Natural killer cell (primary cell): Measurements from ENCODE around the gene ITGB5. TPM values are rescaled to one million over a fixed set of nuclear protein-coding genes. Genes with fewer than 3 reads are reported as not detected.

Experiments
- ATAC-seq, 3 donors: fragments of 150-1000 bp in 2 of 3; fragments of 200-7000 bp in 1 of 3; cut with Tn5 transposase; 1 replicate in 1 of 3; 2 replicates in 2 of 3; pipeline ENCODE4 v1.10.0; 2021; ENCODE audit warnings: mild to moderate bottlenecking in 2 of 3, moderate library complexity in 2 of 3
- DNase-seq, 2 donors: peaks; one replicate each; pipeline versions ENCODE4 v3.0.0 to v3.0.0-alpha.2; 2013 to 2021; ENCODE audit warnings: mixed read lengths in 1 of 2
- H3K27ac ChIP-seq: one replicate; pipeline ENCODE4 v1.5.1; 2013; ENCODE audit warnings: mild to moderate bottlenecking, low read length
- H3K27me3 ChIP-seq: one replicate; pipeline ENCODE4 v1.6.1; 2013; ENCODE audit warnings: low read length; ENCODE audit not compliant: control insufficient read depth, insufficient read depth
- H3K36me3 ChIP-seq: one replicate; pipeline ENCODE4 v1.6.1; 2013; ENCODE audit warnings: low read length; ENCODE audit not compliant: control insufficient read depth, insufficient read depth
- H3K4me1 ChIP-seq: one replicate; pipeline ENCODE4 v1.6.1; 2013; ENCODE audit warnings: low read length; ENCODE audit not compliant: control insufficient read depth, insufficient read depth
- H3K4me3 ChIP-seq: one replicate; pipeline ENCODE4 v1.5.1; 2013; ENCODE audit warnings: low read length
- H3K9me3 ChIP-seq: one replicate; pipeline ENCODE4 v1.6.1; 2013; ENCODE audit warnings: low read length; ENCODE audit not compliant: control insufficient read depth, insufficient read depth
- H3K27ac Mint-ChIP-seq, 2 donors: one replicate each; pipeline ENCODE4 v1.8.0; 2022; ENCODE audit warnings: mild to moderate bottlenecking in 2 of 2, mixed read lengths in 2 of 2, moderate library complexity in 1 of 2
- H3K27me3 Mint-ChIP-seq, 2 donors: one replicate each; pipeline ENCODE4 v1.8.0; 2022; ENCODE audit warnings: low read depth in 2 of 2, mixed read lengths in 2 of 2
- H3K36me3 Mint-ChIP-seq: one replicate; pipeline ENCODE4 v1.8.0; 2022; ENCODE audit warnings: mixed read lengths
- H3K4me1 Mint-ChIP-seq, 2 donors: one replicate each; pipeline ENCODE4 v1.8.0; 2022; ENCODE audit warnings: mixed read lengths in 2 of 2
- H3K4me3 Mint-ChIP-seq: one replicate; pipeline ENCODE4 v1.8.0; 2022; ENCODE audit warnings: mild to moderate bottlenecking, moderate library complexity, mixed read lengths
- H3K9me3 Mint-ChIP-seq, 2 donors: one replicate each; pipeline ENCODE4 v1.8.0; 2022; ENCODE audit warnings: mixed read lengths in 2 of 2
- CTCF ChIP-seq: fragments of 200-600 bp; IDR thresholded peaks from one replicate; pipeline ENCODE4 v1.8.0; 2022; ENCODE audit warnings: antibody characterized with exemption
- WGBS: methylation state at CpG from one replicate; pipeline ENCODE4 v1.1.7; 2013; ENCODE audit warnings: missing lambda C conversion rate; ENCODE audit not compliant: insufficient coverage; 5-methylcytosine and 5-hydroxymethylcytosine counted together
- intact Hi-C: fragments of 100-400 bp; cut with micrococcal nuclease; formaldehyde crosslinking; loops from one replicate; pipeline ENCODE4 v1.14.2; 2022
- total RNA-seq, 4 donors: library from RNA; stranded (reverse); fragments of 120-200 nt in 1 of 4; gene quantifications; one replicate each; pipeline versions ENCODE4 v1.2.3 to v1.2.4, GENCODE V29; 2013 to 2022

Gene ITGB5
- 1 to 10 TPM; 1.0 to 8.4 (median 5.4) TPM for total RNA-seq
- 11.9 TPM for total RNA-seq (2013)

- Mint-ChIP-seq H3K27ac (no peak within 1 kb of the TSS), H3K9me3 (no peaks in the 10 kb centered on the region), H3K4me1 (peaks cover 0 to 5% of the 10 kb centered on the region in 2 donors), H3K36me3 (no peaks in the 10 kb centered on the region), H3K4me3 (peak within 1 kb of the TSS; percentile 83), H3K27me3 (peaks cover 46 to 53% of the 10 kb centered on the region in 2 donors)
- no peaks in the 10 kb centered on the region for H3K9me3 ChIP-seq
- no peak within 1 kb of the TSS for H3K27ac ChIP-seq
- no peak for TF ChIP-seq CTCF
- peak within 1 kb of the TSS; percentile 20 for H3K4me3 ChIP-seq
- no peaks in the 10 kb centered on the region for H3K36me3 ChIP-seq
- WGBS = 1% methylated on average over 78 of the region's 78 CpGs
- intact Hi-C loops = no loop called here
- ATAC-seq = peak; percentile 61 to 72 (median 65)
- DNase-seq = peak; percentile 19 to 23
- peaks cover 11% of the 10 kb centered on the region for H3K4me1 ChIP-seq
- peaks cover 15% of the 10 kb centered on the region for H3K27me3 ChIP-seq
Measured at GRCh38 chr3:124887177-124887931, at the start of gene ITGB5. TSS of gene ITGB5 (minus strand) at chr3:124887365. CDS start at chr3:124887000, 365 bp downstream.

GRCh38 chr3:124935794-124936542 is 48.8 kb upstream of the ITGB5 start:
- Histone ChIP-seq H3K4me3 (no peak overlapping the region), H3K36me3 (no peaks in the 10 kb centered on the region), H3K27ac (no peak overlapping the region), H3K9me3 (no peaks in the 10 kb centered on the region), H3K4me1 (no peaks in the 10 kb centered on the region), H3K27me3 (no peaks in the 10 kb centered on the region)
- ATAC-seq (no peak), DNase-seq (no peak)
- Mint-ChIP-seq H3K4me1 (no peaks in the 10 kb centered on the region), H3K4me3 (no peak overlapping the region), H3K27ac (no peak overlapping the region), H3K36me3 (no peaks in the 10 kb centered on the region), H3K27me3 (peaks cover 20 to 40% of the 10 kb centered on the region in 2 donors), H3K9me3 (no peaks in the 10 kb centered on the region)
- TF ChIP-seq CTCF = no peak
- WGBS = 92% methylated on average over 5 of the region's 5 CpGs
- intact Hi-C loops = no loop called here

GRCh38 chr3:124935264-124935663 is 48.1 kb upstream of the ITGB5 start:
- Mint-ChIP-seq H3K4me1 (no peaks in the 10 kb centered on the region), H3K36me3 (no peaks in the 10 kb centered on the region), H3K27me3 (peaks cover 20 to 40% of the 10 kb centered on the region in 2 donors), H3K4me3 (no peak overlapping the region), H3K9me3 (no peaks in the 10 kb centered on the region), H3K27ac (no peak overlapping the region)
- Histone ChIP-seq H3K27ac (no peak overlapping the region), H3K9me3 (no peaks in the 10 kb centered on the region), H3K36me3 (no peaks in the 10 kb centered on the region), H3K4me1 (no peaks in the 10 kb centered on the region), H3K27me3 (no peaks in the 10 kb centered on the region), H3K4me3 (no peak overlapping the region)
- DNase-seq = no peak
- ATAC-seq = no peak
- TF ChIP-seq CTCF = no peak
- intact Hi-C loops = no loop called here
